DOHH2 (cell line): ENCODE results near the gene TANGO2.

Source experiments
- CTCF ChIP-seq: fragments of 200-600 bp; sonication (generic); IDR thresholded peaks from one replicate; pipeline ENCODE4 v1.5.1; 2014; ENCODE audit warnings: antibody characterized with exemption, mild to moderate bottlenecking, low read depth, low read length; ENCODE audit not compliant: poor library complexity, severe bottlenecking
- EZH2phosphoT487 ChIP-seq: fragments of 200-600 bp; sonication (generic); IDR thresholded peaks from 2 replicates; pipeline ENCODE4 v1.6.1; 2017; ENCODE audit warnings: borderline replicate concordance, mild to moderate bottlenecking, antibody characterized with exemption, low read length, moderate library complexity, mixed read lengths

DNA sequence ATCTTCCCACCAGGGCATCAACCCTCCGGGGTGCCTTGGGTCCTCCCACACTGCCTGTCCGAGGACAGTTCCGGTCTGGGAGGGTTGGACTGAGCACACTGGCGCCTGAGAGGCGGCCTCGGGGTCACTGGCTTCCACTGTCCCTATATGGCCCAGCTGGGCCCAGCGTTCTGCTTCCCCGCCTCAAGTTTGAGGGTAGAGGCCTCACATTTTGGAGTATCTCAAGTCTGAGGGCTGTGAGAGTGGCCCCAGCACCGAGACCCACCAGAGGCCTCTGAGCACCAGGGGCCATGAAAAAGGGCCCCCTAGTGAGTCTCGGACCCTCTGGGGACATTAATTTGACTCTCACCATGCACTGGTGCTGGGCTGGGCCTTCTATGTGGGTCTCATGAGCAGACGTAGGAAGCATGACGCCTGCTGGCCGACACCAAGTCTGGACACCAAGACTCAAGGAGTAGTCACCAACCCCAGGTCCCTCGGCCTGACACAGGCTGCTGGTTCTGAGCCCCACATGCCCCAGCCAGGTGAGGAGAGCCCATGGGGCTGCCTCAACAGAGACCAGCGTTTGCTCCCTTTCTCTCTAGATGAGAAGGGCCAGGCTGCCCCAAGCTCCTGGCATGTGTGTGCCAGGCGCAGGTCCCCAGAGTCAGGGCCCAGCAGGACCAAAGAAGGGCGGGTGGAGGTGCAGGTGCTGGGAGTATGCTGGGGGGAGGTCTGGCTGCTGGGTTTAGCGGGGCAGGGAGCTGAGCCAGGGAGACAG, 31.8 kb upstream of the TANGO2 start:
- TF ChIP-seq CTCF (no peak), EZH2phosphoT487 (no peak)
